PC-3 (cell line): Measurements from ENCODE around the gene PRPF19. TPM values are rescaled to one million over a fixed set of nuclear protein-coding genes. Genes with fewer than 3 reads are reported as not detected.

ENCODE experiments used
- ATAC-seq: fragments of 200-7000 bp; cut with Tn5 transposase; 2 replicates; pipeline ENCODE4 v1.9.1; 2020; ENCODE audit warnings: mild to moderate bottlenecking, moderate library complexity
- BruUV-seq: library from RNA; stranded (reverse); fragments of 400-500 nt; replicated peaks from 2 replicates; lab custom pipeline; 2021; lab: Mats Ljungman, UMichigan
- CTCF ChIA-PET: fragments of 300-600 bp; sonication (Branson Sonifier 250); formaldehyde crosslinking; loops from one replicate; lab custom pipeline; 2022; ENCODE audit warnings: antibody characterized with exemption; lab: Charles Lee
- POLR2A ChIA-PET: fragments of 300-600 bp; sonication (Branson Sonifier 250); formaldehyde crosslinking; loops from one replicate; lab custom pipeline; 2022; ENCODE audit warnings: antibody characterized with exemption; ENCODE audit not compliant: unreplicated experiment; lab: Charles Lee
- DNase-seq: peaks from one replicate; pipeline ENCODE4 v3.0.0-alpha.2; 2015
- H2AFZ ChIP-seq: fragments of 300-600 bp; sonication (generic); 2 replicates; pipeline ENCODE4 v1.6.0; 2016; ENCODE audit warnings: antibody characterized with exemption, low read length
- H3F3A ChIP-seq: fragments of 300-600 bp; sonication (generic); one replicate; pipeline ENCODE4 v1.6.0; 2017; ENCODE audit warnings: antibody characterized with exemption, low read length, control low read depth, mild to moderate bottlenecking; ENCODE audit not compliant: unreplicated experiment
- H3K27ac ChIP-seq: fragments of 300-600 bp; sonication (generic); 2 replicates; pipeline ENCODE4 v1.5.1; 2016; ENCODE audit warnings: mild to moderate bottlenecking, low read length
- H3K27me3 ChIP-seq: fragments of 300-600 bp; sonication (generic); 2 replicates; pipeline ENCODE4 v1.6.1; 2016; ENCODE audit warnings: low read length, mixed read lengths
- H3K36me3 ChIP-seq: fragments of 300-600 bp; sonication (generic); 2 replicates; pipeline ENCODE4 v1.6.1; 2016; ENCODE audit warnings: low read depth, mixed run types, low read length, mixed read lengths
- H3K4me1 ChIP-seq: fragments of 300-600 bp; sonication (generic); 2 replicates; pipeline ENCODE4 v1.5.1; 2016; ENCODE audit warnings: low read length; ENCODE audit not compliant: insufficient read depth
- H3K4me2 ChIP-seq: fragments of 300-600 bp; sonication (generic); 2 replicates; pipeline ENCODE4 v1.6.0; 2016; ENCODE audit warnings: low read length
- H3K4me3 ChIP-seq: fragments of 300-600 bp; sonication (generic); 2 replicates; pipeline ENCODE4 v1.5.1; 2016; ENCODE audit warnings: mild to moderate bottlenecking, low read length, mixed read lengths
- H3K79me2 ChIP-seq: fragments of 300-600 bp; sonication (generic); 2 replicates; pipeline ENCODE4 v1.6.1; 2017; ENCODE audit warnings: low read length, mixed read lengths
- H3K9ac ChIP-seq: fragments of 300-600 bp; sonication (generic); 2 replicates; pipeline ENCODE4 v1.6.0; 2016; ENCODE audit warnings: mild to moderate bottlenecking, low read length
- H3K9me2 ChIP-seq: fragments of 300-600 bp; sonication (generic); replicated peaks from 2 replicates; pipeline ENCODE4 v1.6.1; 2016; ENCODE audit warnings: mixed run types, low read length, mixed read lengths
- H3K9me3 ChIP-seq: fragments of 300-600 bp; sonication (generic); 2 replicates; pipeline ENCODE4 v1.6.1; 2016; ENCODE audit warnings: low read length, mixed read lengths
- H4K20me1 ChIP-seq: fragments of 300-600 bp; sonication (generic); 2 replicates; pipeline ENCODE4 v1.6.1; 2016; ENCODE audit warnings: low read length, mixed read lengths
- CTCF ChIP-seq: fragments of 300-600 bp; sonication (generic); conservative IDR thresholded peaks from 2 replicates; pipeline ENCODE4 v1.5.1; 2017; ENCODE audit warnings: antibody characterized with exemption, low read depth, mild to moderate bottlenecking, low read length
- EZH2 ChIP-seq: fragments of 300-600 bp; sonication (generic); IDR thresholded peaks from one replicate; pipeline ENCODE4 v1.6.1; 2017; ENCODE audit warnings: antibody characterized with exemption, mild to moderate bottlenecking, low read length; ENCODE audit not compliant: unreplicated experiment
- EZH2phosphoT487 ChIP-seq: fragments of 300-600 bp; sonication (generic); IDR thresholded peaks from 2 replicates; pipeline ENCODE4 v1.6.1; 2018; ENCODE audit warnings: mild to moderate bottlenecking, antibody characterized with exemption, low read length, borderline replicate concordance
- intact Hi-C: fragments of 100-400 bp; cut with micrococcal nuclease; formaldehyde crosslinking; loops from 2 replicates; pipeline ENCODE4 v1.9.0; 2023
- total RNA-seq: library from RNA; depleted of rRNA; stranded (reverse); fragments of >200 nt; gene quantifications from 2 replicates; pipeline ENCODE4 v1.2.3, GENCODE V29; 2014

PRPF19 gene
- total RNA-seq, 1 experiment from 2014 or later, result 165 TPM

- ATAC-seq (no peak), DNase-seq (no peak)
- H3K4me1 ChIP-seq, result peaks cover 39% of the 10 kb centered on the region
- H3K9me3 ChIP-seq, result no peaks in the 10 kb centered on the region
- no peak overlapping the region for H3K4me3 ChIP-seq
- peaks cover 3% of the 10 kb centered on the region for H3F3A ChIP-seq
- no peaks in the 10 kb centered on the region for H3K27me3 ChIP-seq
- no peak overlapping the region for H3K9ac ChIP-seq
- H4K20me1 ChIP-seq, result peaks cover 7% of the 10 kb centered on the region
- TF ChIP-seq EZH2phosphoT487 (no peak), EZH2 (no peak), CTCF (no peak)
- H3K9me2 ChIP-seq, result no peaks in the 10 kb centered on the region
- H3K27ac ChIP-seq, result no peak overlapping the region
- H2AFZ ChIP-seq, result no peak overlapping the region
- BruUV-seq, result no TSS peak
- ChIA-PET CTCF (no interaction called here), POLR2A (no interaction called here)
- H3K4me2 ChIP-seq, result no peak overlapping the region
- peaks cover 27% of the 10 kb centered on the region; the same call in 1 of the 2 replicates for H3K36me3 ChIP-seq
- H3K79me2 ChIP-seq, result peaks cover 55% of the 10 kb centered on the region
- intact Hi-C loops, result loop anchor here (5.0 kb wide), 1 partner anchor 267 kb away; no protein-coding TSS in a partner anchor
Measured at GRCh38 chr11:60919956-60920355, 13.6 kb upstream of the PRPF19 start.

- ATAC-seq (no peak), DNase-seq (no peak)
- no TSS peak for BruUV-seq
- Histone ChIP-seq H3K27me3 (no peaks in the 10 kb centered on the region), H4K20me1 (peaks cover 7% of the 10 kb centered on the region), H3K4me2 (no peak overlapping the region), H3K9me2 (no peaks in the 10 kb centered on the region), H3K9ac (no peak overlapping the region), H3K4me1 (peaks cover 38% of the 10 kb centered on the region), H3K4me3 (no peak overlapping the region), H3K27ac (no peak overlapping the region), H3F3A (peaks cover 7% of the 10 kb centered on the region), H3K36me3 (peaks cover 27% of the 10 kb centered on the region; the same call in 1 of the 2 replicates), H3K9me3 (no peaks in the 10 kb centered on the region), H2AFZ (no peak overlapping the region), H3K79me2 (peaks cover 55% of the 10 kb centered on the region)
- ChIA-PET CTCF (interaction anchor here (0.9 kb wide), 1 partner anchor 20 kb away, joined by 4 read pairs; no protein-coding TSS in a partner anchor), POLR2A (no interaction called here)
- TF ChIP-seq EZH2 (no peak), CTCF (no peak), EZH2phosphoT487 (no peak)
- intact Hi-C loops, result loop anchor here (5.0 kb wide), 1 partner anchor 268 kb away; no protein-coding TSS in a partner anchor
Measured at GRCh38 chr11:60919320-60919719, 12.9 kb upstream of the PRPF19 start.

GRCh38 chr11:60918939-60919265, 12.5 kb upstream of the PRPF19 start:
- H3K9ac ChIP-seq, result no peak overlapping the region
- H3K4me3 ChIP-seq, result no peak overlapping the region
- no peak overlapping the region for H2AFZ ChIP-seq
- H3F3A ChIP-seq, result peaks cover 7% of the 10 kb centered on the region
- peaks cover 59% of the 10 kb centered on the region for H3K79me2 ChIP-seq
- H3K4me1 ChIP-seq, result peaks cover 36% of the 10 kb centered on the region
- H3K27ac ChIP-seq, result no peak overlapping the region
- no peaks in the 10 kb centered on the region for H3K27me3 ChIP-seq
- H3K9me3 ChIP-seq, result no peaks in the 10 kb centered on the region
- intact Hi-C loops, result loop anchor here (5.0 kb wide), 1 partner anchor 268 kb away; no protein-coding TSS in a partner anchor
- POLR2A ChIA-PET, result no interaction called here
- CTCF ChIA-PET, result interaction anchor here (0.9 kb wide), 1 partner anchor 19 kb away, joined by 4 read pairs; no protein-coding TSS in a partner anchor
- no TSS peak for BruUV-seq
- peaks cover 7% of the 10 kb centered on the region for H4K20me1 ChIP-seq
- H3K9me2 ChIP-seq, result no peaks in the 10 kb centered on the region
- H3K4me2 ChIP-seq, result 0 out of 2 replicates have a peak overlapping the region, but pooled peaks have one; percentile 10
- DNase-seq (peak; percentile 40), ATAC-seq (no peak)
- peaks cover 27% of the 10 kb centered on the region; the same call in 1 of the 2 replicates for H3K36me3 ChIP-seq
- TF ChIP-seq EZH2 (no peak), CTCF (no peak), EZH2phosphoT487 (no peak)
